GM12878 (cell line): Measurements from ENCODE around the gene SWI5. TPM values are rescaled to one million over a fixed set of nuclear protein-coding genes. Genes with fewer than 3 reads are reported as not detected.
A peak's percentile ranks its signal among the peaks of the same experiment; 100 is the strongest.

Source experiments
- ATAC-seq: fragments of 200-7000 bp; cut with Tn5 transposase; 3 replicates; pipeline ENCODE4 v1.9.1; 2020; ENCODE audit warnings: mild to moderate bottlenecking, moderate library complexity
- BruUV-seq: library from RNA; stranded (reverse); fragments of 400-500 nt; replicated peaks from 2 replicates; lab custom pipeline; 2021; lab: Mats Ljungman, UMichigan
- CTCF ChIA-PET: fragments of 300-600 bp; sonication (Branson Sonifier 250); formaldehyde crosslinking; extraction: SDS; loops from one replicate; lab custom pipeline; 2021; ENCODE audit warnings: inconsistent platforms; lab: Yijun Ruan, JAX
- POLR2A ChIA-PET: fragments of 350-600 bp; formaldehyde crosslinking; extraction: SDS; loops from one replicate; lab custom pipeline; 2021; ENCODE audit warnings: inconsistent platforms; lab: Charles Lee
- RAD21 ChIA-PET: fragments of 300-600 bp; sonication (Branson Sonifier 250); formaldehyde crosslinking; loops from one replicate; lab custom pipeline; 2023; ENCODE audit warnings: antibody characterized with exemption; ENCODE audit not compliant: unreplicated experiment; lab: Charles Lee
- SMC1A ChIA-PET: fragments of 300-600 bp; sonication (Branson Sonifier 250); formaldehyde crosslinking; loops from one replicate; lab custom pipeline; 2023; ENCODE audit not compliant: unreplicated experiment, uncharacterized antibody; lab: Charles Lee
- DNase-seq: peaks from one replicate; pipeline ENCODE4 v3.0.0-alpha.2; 2011; ENCODE audit warnings: low read depth, low spot score
- FAIRE-seq: peaks from 3 replicates; lab custom pipeline; 2011; peaks lifted over from hg19 to GRCh38; lab: Jason Lieb, UNC
- H2AFZ ChIP-seq: 2 replicates; pipeline ENCODE4 v1.6.0; 2011; ENCODE audit warnings: low read depth, low read length, control low read depth; ENCODE audit not compliant: control insufficient read depth
- H3K27ac ChIP-seq: 2 replicates; pipeline ENCODE4 v1.5.1; 2011; ENCODE audit warnings: control low read depth; ENCODE audit not compliant: control insufficient read depth, insufficient read depth
- H3K27me3 ChIP-seq, 2 experiments: replicated peaks in 1 of 2; 2 replicates each; pipeline versions ENCODE4 v1.6.0 to v1.6.1; 2011; ENCODE audit warnings: low read length in 1 of 2; ENCODE audit not compliant: control insufficient read depth in 2 of 2, insufficient read depth in 2 of 2
- H3K36me3 ChIP-seq, 2 experiments: 2 replicates each; pipeline ENCODE4 v1.5.1; 2011; ENCODE audit warnings: low read length in 1 of 2; ENCODE audit not compliant: control insufficient read depth in 2 of 2, insufficient read depth in 2 of 2
- H3K4me1 ChIP-seq: 2 replicates; pipeline ENCODE4 v1.6.1; 2011; ENCODE audit warnings: mild to moderate bottlenecking, low read length, moderate library complexity, mixed read lengths; ENCODE audit not compliant: control insufficient read depth, insufficient read depth
- H3K4me2 ChIP-seq: 2 replicates; pipeline ENCODE4 v1.6.0; 2011; ENCODE audit warnings: control low read depth; ENCODE audit not compliant: control insufficient read depth, insufficient read depth
- H3K4me3 ChIP-seq: fragments of 200-600 bp; sonication (generic); 2 replicates; pipeline ENCODE4 v1.5.1; 2016
- H3K79me2 ChIP-seq: 2 replicates; pipeline ENCODE4 v1.6.0; 2011; ENCODE audit warnings: low read length; ENCODE audit not compliant: control insufficient read depth, insufficient read depth
- H3K9ac ChIP-seq: 2 replicates; pipeline ENCODE4 v1.8.0; 2011; ENCODE audit warnings: low read length, control low read depth, mixed read lengths; ENCODE audit not compliant: control insufficient read depth, insufficient read depth
- H3K9me3 ChIP-seq: replicated peaks from 3 replicates; pipeline ENCODE4 v1.5.1; 2011; ENCODE audit warnings: mild to moderate bottlenecking, low read length; ENCODE audit not compliant: control insufficient read depth, insufficient read depth
- H4K20me1 ChIP-seq: 2 replicates; pipeline ENCODE4 v1.6.0; 2011; ENCODE audit not compliant: control insufficient read depth, insufficient read depth
- DPF2 ChIP-seq: fragments of 450-650 bp; IDR thresholded peaks from 2 replicates; pipeline ENCODE4 v1.6.1; 2017; ENCODE audit warnings: mild to moderate bottlenecking
- LARP7 ChIP-seq: fragments of 450-650 bp; IDR thresholded peaks from 2 replicates; pipeline ENCODE4 v1.6.1; 2017; ENCODE audit warnings: mild to moderate bottlenecking
- RCOR1 ChIP-seq: conservative IDR thresholded peaks from 2 replicates; pipeline ENCODE4 v1.6.1; 2012; ENCODE audit warnings: low read depth, low read length, improper control_type of control experiment
- RELA ChIP-seq: fragments of 450-650 bp; IDR thresholded peaks from 2 replicates; pipeline ENCODE4 v1.8.0; 2014; ENCODE audit warnings: borderline replicate concordance; ENCODE audit not compliant: partially characterized antibody
- SP1 ChIP-seq: IDR thresholded peaks from one replicate; pipeline ENCODE4 v1.6.1; 2011; ENCODE audit warnings: low read depth, low read length
- WGBS: methylation state at CpG from one replicate; pipeline ENCODE4 v1.1.6; 2016; ENCODE audit warnings: low lambda C conversion rate; ENCODE audit not compliant: insufficient replicate concordance, insufficient coverage; ENCODE audit errors: missing lambda C conversion rate; 5-methylcytosine and 5-hydroxymethylcytosine counted together
- in situ Hi-C: fragments of 300-500 bp; cut with MboI; formaldehyde crosslinking; loops from 9 replicates; pipeline ENCODE4 v1.14.3; 2018; ENCODE audit warnings: mixed read lengths
- intact Hi-C: fragments of 100-400 bp; cut with micrococcal nuclease; formaldehyde crosslinking; loops from one replicate; pipeline ENCODE4 v1.14.2; 2022; ENCODE audit not compliant: unreplicated experiment
- polyA plus RNA-seq, 11 experiments: library from polyadenylated mRNA; depleted of rRNA in 4 of 11; unstranded in 6 of 11; stranded (reverse) in 5 of 11; fragments of >200 nt; fragmentation: Nextera tagmentation in 4 of 11; fragmentation: Illumina TruSeq in 1 of 11; extraction: Ambion mirVana in 4 of 11; extraction: Trizol in 1 of 11; gene quantifications; 1 replicate in 1 of 11; 2 replicates in 10 of 11; pipeline versions ENCODE4 v1.2.1 to v1.2.3, GENCODE V29; 2011 to 2016; ENCODE audit warnings: inconsistent platforms in 2 of 11, missing spikeins in 2 of 11, low read depth in 1 of 11
- total RNA-seq, 4 experiments: library from RNA; depleted of rRNA in 3 of 4; stranded (reverse); fragments of >200 nt in 3 of 4; fragmentation: Illumina TruSeq in 1 of 4; extraction: Trizol in 1 of 4; gene quantifications; 2 replicates each; pipeline versions ENCODE4 v1.2.1 to v1.2.3, GENCODE V29; 2013 to 2021
- TF ChIP-seq, protein P1 (sequence below): fragments of 450-650 bp; IDR thresholded peaks from 2 replicates; pipeline ENCODE4 v1.6.1; 2017; ENCODE audit warnings: low read depth, mild to moderate bottlenecking, moderate library complexity
- TF ChIP-seq, protein P2 (sequence below): fragments of 450-650 bp; IDR thresholded peaks from 2 replicates; pipeline ENCODE4 v1.6.1; 2017; ENCODE audit warnings: borderline replicate concordance

Gene SWI5
- total and polyA plus RNA-seq, 10 of the 15 experiments (the other 5 are each of a cell fraction or from before 2014, with no cell fraction given): 13.3 to 36.2 (median 18.1) TPM

- Histone ChIP-seq H3K4me1 (no peaks in the 10 kb centered on the region), H3K36me3 (peaks cover 3 to 8% of the 10 kb centered on the region in 2 experiments; a peak in 3 of 4 replicates), H3K9ac (no peak overlapping the region), H3K27ac (no peak overlapping the region), H3K27me3 (peaks cover 0 to 3% of the 10 kb centered on the region in 2 experiments; a peak in 2 of 4 replicates), H3K79me2 (no peaks in the 10 kb centered on the region), H2AFZ (no peak overlapping the region), H4K20me1 (no peaks in the 10 kb centered on the region), H3K4me3 (no peak overlapping the region), H3K9me3 (no peaks in the 10 kb centered on the region), H3K4me2 (no peak overlapping the region)
- ChIA-PET RAD21 (interaction anchor here (1.3 kb wide), 1 partner anchor 87 kb away, joined by 5 read pairs; no protein-coding TSS in a partner anchor), SMC1A (no interaction called here), CTCF (interaction anchor here (1.1 to 1.9 kb wide), 3 partner anchors 18 to 67 kb away, joined by 4 to 11 read pairs (median 5); no protein-coding TSS in a partner anchor), POLR2A (interaction anchor here (0.9 kb wide), 1 partner anchor 22 kb away, joined by 3 read pairs; the partner anchor contains the start of genes GOLGA2 and SWI5)
- DNase-seq (no peak), FAIRE-seq (no peak), ATAC-seq (no peak)
- no peak for TF ChIP-seq RCOR1
- TF ChIP-seq SP1: no peak
- BruUV-seq: no TSS peak
- intact Hi-C loops (no loop called here), in situ Hi-C loops (no loop called here)
- 70% methylated on average over 6 of the region's 20 CpGs for WGBS
Observed at GRCh38 chr9:128254362-128254761, 21.7 kb upstream of the SWI5 start.

DNA sequence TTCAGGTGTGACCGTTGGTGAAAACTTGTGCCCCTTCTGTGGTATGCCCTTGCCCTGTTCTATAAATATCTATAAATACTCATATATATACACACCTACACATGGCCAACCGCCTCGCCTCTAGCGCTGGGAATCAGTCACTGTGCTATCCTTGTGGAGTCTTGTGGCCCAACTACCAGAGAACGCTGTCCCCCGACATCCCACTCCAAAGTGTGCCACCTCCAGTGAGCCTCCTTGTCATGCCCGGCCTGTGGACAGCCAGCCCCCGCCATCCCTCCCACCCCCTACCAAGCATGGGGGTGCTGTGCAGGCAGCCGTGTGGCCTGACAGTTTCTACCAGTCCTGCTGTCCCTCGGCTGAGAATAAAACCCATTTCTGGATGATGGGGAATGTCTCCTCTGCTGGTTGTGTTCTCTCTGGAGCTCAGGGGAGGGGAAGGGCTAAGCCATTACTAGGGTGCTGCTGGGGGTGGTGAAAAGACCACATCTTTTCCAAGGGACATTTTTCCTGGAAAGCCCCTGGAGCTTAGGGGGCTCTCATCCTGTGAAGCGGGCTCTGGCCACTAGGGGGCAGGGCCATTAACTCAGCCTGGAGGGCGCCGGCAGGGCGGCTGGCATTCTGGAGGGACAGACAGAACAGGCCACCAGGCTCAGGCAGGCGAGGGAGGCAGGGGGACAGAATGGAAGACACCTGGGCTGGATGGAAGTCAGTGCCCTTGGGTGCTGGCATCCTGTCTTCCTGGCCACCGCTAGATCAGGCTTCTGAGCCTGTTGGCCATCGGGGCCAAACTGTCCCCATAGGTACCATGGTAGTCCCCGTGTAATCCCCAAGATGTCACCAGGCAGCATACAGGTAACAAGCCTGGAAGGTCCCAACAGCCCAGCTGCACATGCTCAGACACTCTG, 21.0 kb upstream of the SWI5 start:
- no peaks in the 10 kb centered on the region for H3K4me1 ChIP-seq
- H3K4me3 ChIP-seq: no peak overlapping the region
- ChIA-PET CTCF (interaction anchor here (0.6 to 1.9 kb wide), 17 partner anchors 9 to 492 kb away, joined by 3 to 12 read pairs (median 3); no protein-coding TSS in a partner anchor), RAD21 (interaction anchor here (0.6 to 1.3 kb wide), 3 partner anchors 86 to 107 kb away, joined by 3 to 5 read pairs (median 3); no protein-coding TSS in a partner anchor), POLR2A (interaction anchor here (0.6 kb wide), 2 partner anchors 26 to 182 kb away, joined by 4 to 6 read pairs; no protein-coding TSS in a partner anchor), SMC1A (interaction anchor here (1.0 to 1.1 kb wide), 2 partner anchors 21 to 86 kb away, joined by 4 read pairs; partner anchors contain the start of genes GOLGA2 and SWI5)
- peaks cover 0 to 3% of the 10 kb centered on the region in 2 experiments; a peak in 2 of 4 replicates for H3K27me3 ChIP-seq
- intact Hi-C loops (no loop called here), in situ Hi-C loops (no loop called here)
- peaks cover 3 to 8% of the 10 kb centered on the region in 2 experiments for H3K36me3 ChIP-seq
- H3K79me2 ChIP-seq: no peaks in the 10 kb centered on the region
- no TSS peak for BruUV-seq
- DNase-seq (no peak), FAIRE-seq (peak; percentile 7), ATAC-seq (peak; percentile 77)
- WGBS: 23% methylated on average over 18 of the region's 18 CpGs
- H3K4me2 ChIP-seq: no peak overlapping the region
- no peak overlapping the region for H3K9ac ChIP-seq
- H2AFZ ChIP-seq: no peak overlapping the region
- no peaks in the 10 kb centered on the region for H3K9me3 ChIP-seq
- H4K20me1 ChIP-seq: no peaks in the 10 kb centered on the region
- no peak overlapping the region for H3K27ac ChIP-seq
- TF ChIP-seq, protein P1, sequence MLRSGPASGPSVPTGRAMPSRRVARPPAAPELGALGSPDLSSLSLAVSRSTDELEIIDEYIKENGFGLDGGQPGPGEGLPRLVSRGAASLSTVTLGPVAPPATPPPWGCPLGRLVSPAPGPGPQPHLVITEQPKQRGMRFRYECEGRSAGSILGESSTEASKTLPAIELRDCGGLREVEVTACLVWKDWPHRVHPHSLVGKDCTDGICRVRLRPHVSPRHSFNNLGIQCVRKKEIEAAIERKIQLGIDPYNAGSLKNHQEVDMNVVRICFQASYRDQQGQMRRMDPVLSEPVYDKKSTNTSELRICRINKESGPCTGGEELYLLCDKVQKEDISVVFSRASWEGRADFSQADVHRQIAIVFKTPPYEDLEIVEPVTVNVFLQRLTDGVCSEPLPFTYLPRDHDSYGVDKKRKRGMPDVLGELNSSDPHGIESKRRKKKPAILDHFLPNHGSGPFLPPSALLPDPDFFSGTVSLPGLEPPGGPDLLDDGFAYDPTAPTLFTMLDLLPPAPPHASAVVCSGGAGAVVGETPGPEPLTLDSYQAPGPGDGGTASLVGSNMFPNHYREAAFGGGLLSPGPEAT: peak; percentile 32; the same call in 1 of the 2 replicates
- TF ChIP-seq DPF2 (0 out of 2 replicates have a peak, but pooled peaks have one; percentile 42), LARP7 (peak; percentile 55; the same call in 1 of the 2 replicates), RELA (peak; percentile 9)
- TF ChIP-seq, protein P2, sequence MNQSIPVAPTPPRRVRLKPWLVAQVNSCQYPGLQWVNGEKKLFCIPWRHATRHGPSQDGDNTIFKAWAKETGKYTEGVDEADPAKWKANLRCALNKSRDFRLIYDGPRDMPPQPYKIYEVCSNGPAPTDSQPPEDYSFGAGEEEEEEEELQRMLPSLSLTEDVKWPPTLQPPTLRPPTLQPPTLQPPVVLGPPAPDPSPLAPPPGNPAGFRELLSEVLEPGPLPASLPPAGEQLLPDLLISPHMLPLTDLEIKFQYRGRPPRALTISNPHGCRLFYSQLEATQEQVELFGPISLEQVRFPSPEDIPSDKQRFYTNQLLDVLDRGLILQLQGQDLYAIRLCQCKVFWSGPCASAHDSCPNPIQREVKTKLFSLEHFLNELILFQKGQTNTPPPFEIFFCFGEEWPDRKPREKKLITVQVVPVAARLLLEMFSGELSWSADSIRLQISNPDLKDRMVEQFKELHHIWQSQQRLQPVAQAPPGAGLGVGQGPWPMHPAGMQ: no peak
